G401 (cell line): ENCODE results near the gene FABP3. TPM values are rescaled to one million over a fixed set of nuclear protein-coding genes. Genes with fewer than 3 reads are reported as not detected.

Source experiments
- DNase-seq: peaks from one replicate; pipeline ENCODE4 v3.0.0-alpha.2; 2015; ENCODE audit warnings: low spot score
- in situ Hi-C: cut with HindIII; loops from 2 replicates; pipeline ENCODE4 v1.10.0; 2016; ENCODE audit warnings: low sequenced_read_pairs, mixed read lengths
- total RNA-seq: library from RNA; depleted of rRNA; stranded (reverse); fragments of >200 nt; shearing (Covaris generic); gene quantifications from 2 replicates; pipeline ENCODE4 v1.2.3, GENCODE V29; 2014; rRNA removed

The FABP3 gene
- total RNA-seq = 0.25 TPM in 1 of 2 replicates, not detected in the other

- peak; percentile 80 for DNase-seq
- in situ Hi-C loops = no loop called here
Measured at GRCh38 chr1:31373056-31373896, at the start of gene FABP3. Gene FABP3 (minus strand): TSS chr1:31373076. CDS start chr1:31373014, 62 bp downstream.

DNA sequence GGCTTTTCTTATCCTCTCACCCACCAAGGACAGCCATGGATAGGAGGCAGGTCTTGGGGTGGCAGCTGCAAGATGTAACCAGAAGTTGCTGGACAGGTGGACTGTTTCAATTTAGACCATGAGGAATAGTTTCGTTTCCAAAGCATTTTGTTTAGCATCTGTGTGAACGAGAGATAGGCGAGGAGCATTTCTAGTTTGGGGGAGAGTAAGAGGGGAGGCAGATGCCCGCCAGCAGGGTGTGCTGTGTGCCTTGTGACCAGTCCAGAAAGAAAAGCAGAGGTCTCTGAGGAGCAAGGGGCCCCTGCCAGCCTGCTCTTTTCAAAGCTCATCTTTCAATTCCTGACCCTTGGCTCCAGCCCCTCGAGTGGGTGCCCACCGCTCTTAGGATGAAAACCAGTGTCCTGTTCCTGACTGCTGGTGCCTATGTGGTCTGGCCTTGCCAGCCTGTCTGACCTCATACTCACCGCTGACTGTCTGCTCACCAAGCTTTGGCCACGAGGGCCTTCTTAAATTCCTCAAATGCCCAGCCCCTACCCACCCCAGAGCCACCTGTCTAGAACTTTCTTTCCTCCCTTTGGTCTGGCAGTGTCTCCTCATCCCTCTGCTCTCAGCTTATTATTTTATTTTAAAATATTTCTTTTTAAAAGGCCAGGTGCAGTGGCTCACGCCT lies 48.6 kb upstream of the FABP3 start:
- no peak for DNase-seq

GRCh38 chr1:31420716-31421115 lies 47.8 kb upstream of the FABP3 start:
- DNase-seq = no peak
- in situ Hi-C loops = no loop called here

More for the DNA sequence above, 48.6 kb upstream of the FABP3 start:
- in situ Hi-C loops = no loop called here

- in situ Hi-C loops = no loop called here
- no peak for DNase-seq
Measured at GRCh38 chr1:31418626-31419323, 45.9 kb upstream of the FABP3 start.

DNA sequence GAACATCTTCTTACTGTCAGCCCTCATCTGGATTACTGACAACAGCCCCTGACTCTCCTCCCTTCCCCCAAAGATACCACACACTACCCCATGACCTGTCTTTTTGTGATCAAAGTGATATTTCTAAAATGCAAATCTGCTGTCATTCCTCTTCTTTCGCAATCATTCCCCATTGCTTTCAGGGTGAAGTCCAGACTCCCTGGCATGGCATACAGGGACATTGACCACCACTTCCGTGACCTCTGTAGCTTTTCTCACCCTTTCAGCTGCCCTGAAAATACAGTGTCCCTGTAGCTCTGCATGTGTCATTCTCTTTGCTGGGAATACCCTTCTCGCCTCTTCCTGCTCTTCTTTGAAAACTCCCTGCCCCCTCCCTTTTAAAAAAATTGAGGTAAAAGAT lies 44.3 kb upstream of the FABP3 start:
- no peak for DNase-seq
- in situ Hi-C loops = no loop called here

DNA sequence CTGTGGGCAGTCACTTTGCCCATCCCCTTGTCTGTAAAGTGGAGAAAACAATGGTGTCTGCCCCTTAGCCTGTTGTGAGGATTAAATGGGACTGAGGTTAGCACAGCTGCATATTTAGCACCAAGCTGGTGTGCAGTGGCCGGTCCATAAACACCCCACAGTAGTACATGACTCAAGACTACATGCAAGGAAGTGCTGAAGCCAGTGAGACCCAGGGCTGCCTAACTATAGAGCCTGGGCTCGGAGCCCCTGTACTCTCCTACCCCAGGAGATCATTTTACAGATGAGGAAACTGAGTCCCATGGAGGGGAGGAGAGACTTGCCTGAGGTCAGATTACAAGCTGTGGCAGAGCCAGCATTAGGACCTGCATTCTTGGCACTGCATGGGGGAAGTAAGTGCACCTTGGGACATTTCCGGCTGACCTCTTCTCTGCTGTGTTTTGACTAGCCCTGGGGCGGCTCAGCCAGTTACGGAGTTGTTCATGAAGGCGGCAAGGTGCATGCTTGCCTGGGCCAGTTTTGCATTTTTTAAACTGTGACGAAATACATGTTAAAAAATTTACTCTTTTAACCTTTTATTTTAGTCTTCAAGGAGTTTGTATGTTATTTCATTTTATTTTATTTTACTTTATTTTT lies 43.3 kb upstream of the FABP3 start:
- DNase-seq = no peak
- in situ Hi-C loops = no loop called here

GRCh38 chr1:31415658-31416057 lies 42.8 kb upstream of the FABP3 start:
- in situ Hi-C loops = no loop called here

DNA sequence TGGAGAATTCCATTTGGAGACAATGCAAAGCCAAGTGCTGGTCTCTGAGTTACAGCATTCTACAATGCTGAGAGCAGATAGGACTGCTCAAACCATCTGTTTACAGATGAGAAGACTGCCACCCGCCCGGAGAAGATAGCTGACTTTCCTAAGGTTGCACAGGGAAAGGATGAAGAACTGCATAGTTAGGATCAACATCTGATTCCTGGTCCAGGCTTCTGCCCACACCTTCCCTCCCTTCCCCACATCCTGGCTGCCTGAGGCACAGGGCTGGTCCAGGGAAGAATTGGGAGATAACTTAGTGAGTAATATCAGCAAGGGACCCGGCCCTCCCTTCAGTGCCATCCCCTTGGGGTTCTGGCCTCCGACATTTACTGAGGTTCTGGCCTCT lies 42.1 kb upstream of the FABP3 start:
- in situ Hi-C loops = no loop called here
- no peak for DNase-seq

More at GRCh38 chr1:31415658-31416057, 42.8 kb upstream of the FABP3 start:
- DNase-seq = no peak

GRCh38 chr1:31413405-31414001 lies 40.6 kb upstream of the FABP3 start:
- in situ Hi-C loops = no loop called here
- peak; percentile 17 for DNase-seq

DNA sequence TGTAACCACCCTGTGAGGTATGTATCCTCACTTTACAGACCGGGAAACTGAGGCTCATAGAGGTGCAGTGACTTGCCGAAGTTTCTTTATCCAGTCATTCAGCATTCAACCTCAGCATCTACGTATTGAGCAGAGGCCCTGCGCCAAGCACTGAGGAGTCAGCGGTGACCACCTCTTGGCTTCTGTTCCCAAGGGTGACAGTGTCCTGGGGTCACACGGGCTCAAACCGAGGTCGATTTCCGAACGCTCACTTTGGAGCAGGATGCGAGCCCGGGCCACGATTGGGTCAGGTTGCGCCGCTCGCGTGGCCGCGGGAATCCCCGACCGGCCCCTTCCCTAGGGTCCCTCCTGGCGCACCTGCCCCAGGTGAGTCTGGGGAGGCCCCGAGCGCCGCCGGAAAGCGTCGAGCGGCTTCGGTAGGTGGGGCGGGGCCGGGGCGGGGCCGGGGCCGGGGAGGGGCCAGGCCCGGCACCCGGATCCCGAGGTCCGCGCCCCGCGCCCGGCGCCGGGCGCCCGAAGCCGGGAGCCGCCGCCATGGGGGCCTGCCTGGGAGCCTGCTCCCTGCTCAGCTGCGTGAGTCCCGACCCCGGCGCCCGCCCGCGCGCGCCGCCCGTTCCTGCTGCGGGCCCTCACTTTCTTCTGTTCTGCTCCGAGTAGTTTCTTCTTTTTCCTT lies 40.0 kb upstream of the FABP3 start, which contains the start of gene SERINC2:
Gene SERINC2, plus strand, starts transcription at position 482 of the 673 bp plus-strand sequence. Its CDS starts 53 bp downstream, at position 535.
- DNase-seq = no peak
- in situ Hi-C loops = no loop called here

DNA sequence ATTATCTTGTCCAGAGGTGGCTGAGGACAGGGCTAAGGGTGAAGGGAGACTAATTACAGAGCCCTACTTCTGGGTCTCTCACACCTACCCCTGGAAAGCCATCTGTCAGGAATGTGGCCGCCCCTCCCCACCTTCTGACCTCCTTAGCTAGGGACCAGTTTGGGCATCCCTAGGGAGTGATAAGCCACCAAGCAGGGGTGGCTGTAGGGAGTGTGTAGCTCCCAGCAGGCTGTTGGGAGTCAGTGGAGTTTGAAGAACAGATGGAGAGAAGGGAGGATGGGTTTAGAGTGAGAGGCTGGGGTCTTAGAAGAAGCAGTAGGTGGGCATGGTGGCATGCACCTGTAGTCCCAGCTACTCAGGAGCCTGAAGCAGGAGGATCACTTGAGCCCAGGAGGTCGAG lies 39.3 kb upstream of the FABP3 start:
- no peak for DNase-seq
- in situ Hi-C loops = no loop called here

GRCh38 chr1:31410871-31411270 lies 38.0 kb upstream of the FABP3 start:
- in situ Hi-C loops = no loop called here
- DNase-seq = no peak

- no peak for DNase-seq
- in situ Hi-C loops = no loop called here
Measured at GRCh38 chr1:31409946-31410858, 37.3 kb upstream of the FABP3 start.

DNA sequence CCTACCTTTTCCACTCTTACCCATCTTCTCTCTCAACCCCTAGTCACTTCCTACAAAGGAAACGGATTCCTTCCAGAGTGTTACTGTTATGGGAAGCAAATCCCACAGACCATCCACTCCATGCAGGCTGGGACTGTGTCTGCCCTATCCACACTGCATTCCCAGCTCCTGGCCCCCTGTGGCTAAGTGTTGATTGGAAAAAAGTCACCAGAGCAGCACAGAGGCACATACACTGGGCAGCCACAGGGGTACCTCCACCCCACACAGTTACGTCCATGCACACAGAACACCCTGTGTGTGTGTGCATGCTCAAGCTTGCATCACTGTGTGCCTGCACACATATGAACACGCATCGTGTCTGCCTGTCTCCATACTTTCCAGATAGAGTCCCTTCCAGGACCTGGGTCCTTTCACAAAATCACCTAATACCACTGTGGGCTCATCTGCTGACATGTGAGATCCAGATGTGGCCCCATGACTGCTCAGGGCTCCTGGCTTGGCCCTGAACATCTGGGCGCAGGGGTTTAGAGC lies 36.0 kb upstream of the FABP3 start:
- DNase-seq = no peak
- in situ Hi-C loops = no loop called here

GRCh38 chr1:31407029-31407626 lies 34.3 kb upstream of the FABP3 start:
- in situ Hi-C loops = no loop called here
- no peak for DNase-seq

GRCh38 chr1:31405578-31406245 lies 32.8 kb upstream of the FABP3 start:
- DNase-seq = no peak
- in situ Hi-C loops = no loop called here
